ENCODE measurements around the gene MOGAT2. TPM values are rescaled to one million over a fixed set of nuclear protein-coding genes. Genes with fewer than 3 reads are reported as not detected.

The MOGAT2 gene
- total RNA-seq, 2 donors from 2014 or later = not detected

DNA sequence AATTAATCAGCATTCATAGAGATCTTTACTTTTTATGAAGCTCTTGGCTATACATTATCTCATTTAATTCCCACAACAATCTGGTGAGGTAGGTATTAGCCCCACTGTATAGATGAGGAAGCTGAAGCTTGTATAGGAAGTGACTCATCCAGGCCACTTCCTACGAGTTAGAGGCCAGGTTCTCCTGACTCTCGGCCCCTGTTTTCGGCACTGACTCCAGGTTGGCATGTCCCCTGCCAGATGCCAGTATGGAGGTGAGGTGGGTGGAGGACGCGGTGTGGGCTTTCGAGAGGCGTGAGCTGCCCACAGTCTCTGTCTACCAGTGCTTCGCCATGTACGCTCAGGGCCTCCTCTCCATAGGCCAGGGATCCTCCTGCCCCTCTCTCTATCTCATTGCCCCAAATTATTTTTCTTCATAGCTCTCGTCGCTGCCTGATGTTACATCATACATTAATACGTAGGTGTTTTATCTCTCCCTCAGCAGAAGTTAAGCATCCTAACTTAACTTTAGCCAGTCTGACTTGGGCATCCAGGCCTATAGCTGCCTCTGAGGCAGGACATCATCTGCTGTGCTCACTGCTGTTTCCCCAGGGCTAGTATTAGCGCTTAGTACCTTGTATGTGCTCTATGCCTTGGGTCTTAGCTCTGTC is 59.9 kb downstream of the MOGAT2 start:
- no peak overlapping the region for H3K4me3 ChIP-seq (ENCODE audit: low read length)
- TF ChIP-seq CTCF (conservative IDR thresholded peaks at IDR 0.05) = no peak
- Mint-ChIP-seq H3K27me3 (ENCODE audit: insufficient read depth) (peaks cover 45% of the 10 kb centered on the region), H3K9me3 (no peaks in the 10 kb centered on the region), H3K4me3 (no peak overlapping the region), H3K4me1 (no peaks in the 10 kb centered on the region), H3K36me3 (ENCODE audit: low read depth) (no peaks in the 10 kb centered on the region), H3K27ac (no peak overlapping the region)
- no peak for DNase-seq
- WGBS, 2 experiments (ENCODE audit: insufficient coverage in 1 of 2, insufficient read length in 1 of 2) = 92 to 93% methylated on average over 10 to 13 of the region's 13 CpGs
- H3K36me3 ChIP-seq (ENCODE audit: control insufficient read depth, insufficient read depth, low read length) = no peaks in the 10 kb centered on the region
- no peaks in the 10 kb centered on the region for H3K27me3 ChIP-seq (ENCODE audit: control insufficient read depth, insufficient read depth, low read length, poor library complexity, severe bottlenecking)
- H3K9ac ChIP-seq (ENCODE audit: extremely low read depth, low read length, poor library complexity, severe bottlenecking) = no peak overlapping the region
- no peak overlapping the region for H3K27ac ChIP-seq (ENCODE audit: low read depth, low read length)
- H3K9me3 ChIP-seq (ENCODE audit: control insufficient read depth, low read length) = no peaks in the 10 kb centered on the region
- H3K4me1 ChIP-seq (ENCODE audit: control insufficient read depth, insufficient read depth, low read length) = no peaks in the 10 kb centered on the region

DNA sequence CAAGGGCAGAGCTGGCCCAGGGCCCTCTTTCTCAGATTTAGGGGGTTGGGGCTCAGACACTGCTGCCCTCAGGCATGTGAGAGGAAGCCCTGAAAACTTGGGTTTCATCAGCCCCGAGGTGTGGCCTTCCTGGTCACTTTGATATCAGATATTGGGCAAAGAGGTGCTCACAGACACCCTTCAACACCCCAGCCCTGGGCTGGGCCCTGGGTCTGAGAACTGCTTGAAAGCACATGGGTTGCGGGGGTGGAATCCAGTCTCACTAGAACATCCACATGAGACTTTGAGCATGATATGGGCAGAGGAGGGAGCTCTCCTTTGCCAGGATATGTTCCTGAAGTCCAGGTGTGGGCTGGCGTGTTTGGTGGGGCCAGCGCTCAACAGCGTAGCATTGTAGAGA is 61.3 kb downstream of the MOGAT2 start:
- WGBS, 2 experiments (ENCODE audit: insufficient coverage in 1 of 2, insufficient read length in 1 of 2) = 90 to 92% methylated on average over 4 to 5 of the region's 5 CpGs
- H3K36me3 ChIP-seq (ENCODE audit: control insufficient read depth, insufficient read depth, low read length) = no peaks in the 10 kb centered on the region
- H3K4me1 ChIP-seq (ENCODE audit: control insufficient read depth, insufficient read depth, low read length) = no peaks in the 10 kb centered on the region
- H3K27ac Mint-ChIP-seq = no peak overlapping the region
- no peak for TF ChIP-seq CTCF (conservative IDR thresholded peaks at IDR 0.05)
- no peak overlapping the region for H3K4me3 ChIP-seq (ENCODE audit: low read length)
- H3K27me3 ChIP-seq (ENCODE audit: control insufficient read depth, insufficient read depth, low read length, poor library complexity, severe bottlenecking) = no peaks in the 10 kb centered on the region
- DNase-seq = no peak
- H3K27me3 Mint-ChIP-seq (ENCODE audit: insufficient read depth) = peaks cover 43% of the 10 kb centered on the region
- H3K9me3 Mint-ChIP-seq = no peaks in the 10 kb centered on the region
- no peak overlapping the region for H3K4me3 Mint-ChIP-seq
- no peak overlapping the region for H3K27ac ChIP-seq (ENCODE audit: low read depth, low read length)
- no peaks in the 10 kb centered on the region for H3K9me3 ChIP-seq (ENCODE audit: control insufficient read depth, low read length)
- H3K9ac ChIP-seq (ENCODE audit: extremely low read depth, low read length, poor library complexity, severe bottlenecking) = no peak overlapping the region
- H3K36me3 Mint-ChIP-seq (ENCODE audit: low read depth) = no peaks in the 10 kb centered on the region
- peaks cover 2% of the 10 kb centered on the region for H3K4me1 Mint-ChIP-seq

DNA sequence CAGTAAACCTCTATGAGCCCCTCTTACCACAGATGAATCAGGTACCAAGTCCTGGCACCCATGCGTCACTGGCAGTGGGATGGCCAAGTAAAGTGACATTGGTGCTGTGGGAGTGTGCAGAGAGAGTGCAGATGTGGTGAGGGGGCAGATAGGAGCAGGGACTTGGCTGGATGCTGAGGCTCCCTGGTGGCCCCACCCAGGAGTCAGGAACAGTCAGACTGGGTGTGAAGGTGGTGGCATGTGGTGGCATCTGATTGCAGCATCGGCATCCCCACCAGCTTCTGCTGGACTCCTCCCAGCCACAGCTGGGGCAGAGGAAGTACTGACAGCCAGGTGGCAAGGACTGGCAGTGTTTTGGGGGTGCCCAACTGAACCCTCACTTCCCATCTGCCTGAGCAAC is 62.3 kb downstream of the MOGAT2 start:
- no peaks in the 10 kb centered on the region for H3K4me1 ChIP-seq (ENCODE audit: control insufficient read depth, insufficient read depth, low read length)
- no peak overlapping the region for H3K9ac ChIP-seq (ENCODE audit: extremely low read depth, low read length, poor library complexity, severe bottlenecking)
- 89 to 100% methylated on average over 1 to 2 of the region's 2 CpGs for WGBS, 2 experiments (ENCODE audit: insufficient coverage in 1 of 2, insufficient read length in 1 of 2)
- no peaks in the 10 kb centered on the region for H3K9me3 Mint-ChIP-seq
- H3K9me3 ChIP-seq (ENCODE audit: control insufficient read depth, low read length) = no peaks in the 10 kb centered on the region
- no peak overlapping the region for H3K4me3 ChIP-seq (ENCODE audit: low read length)
- peaks cover 47% of the 10 kb centered on the region for H3K27me3 Mint-ChIP-seq (ENCODE audit: insufficient read depth)
- H3K4me3 Mint-ChIP-seq = no peak overlapping the region
- DNase-seq = no peak
- no peak overlapping the region for H3K27ac Mint-ChIP-seq
- no peak for TF ChIP-seq CTCF (conservative IDR thresholded peaks at IDR 0.05)
- no peak overlapping the region for H3K27ac ChIP-seq (ENCODE audit: low read depth, low read length)
- H3K36me3 ChIP-seq (ENCODE audit: control insufficient read depth, insufficient read depth, low read length) = no peaks in the 10 kb centered on the region
- H3K27me3 ChIP-seq (ENCODE audit: control insufficient read depth, insufficient read depth, low read length, poor library complexity, severe bottlenecking) = no peaks in the 10 kb centered on the region
- H3K36me3 Mint-ChIP-seq (ENCODE audit: low read depth) = no peaks in the 10 kb centered on the region
- peaks cover 4% of the 10 kb centered on the region for H3K4me1 Mint-ChIP-seq
